PC-9 (cell line): ENCODE measurements around the gene DLG1. TPM values are rescaled to one million over a fixed set of nuclear protein-coding genes. Genes with fewer than 3 reads are reported as not detected.

ENCODE experiments used
- BruUV-seq: library from RNA; stranded (reverse); fragments of 400-500 nt; replicated peaks from 2 replicates; lab custom pipeline; 2021; lab: Mats Ljungman, UMichigan
- CTCF ChIA-PET: fragments of 300-600 bp; sonication (Branson Sonifier 250); formaldehyde crosslinking; loops from one replicate; lab custom pipeline; 2022; ENCODE audit warnings: antibody characterized with exemption; lab: Charles Lee
- POLR2A ChIA-PET: fragments of 300-600 bp; sonication (Branson Sonifier 250); formaldehyde crosslinking; loops from one replicate; lab custom pipeline; 2022; ENCODE audit warnings: antibody characterized with exemption; ENCODE audit not compliant: unreplicated experiment; lab: Charles Lee
- DNase-seq, 2 experiments: peaks; one replicate each; pipeline versions ENCODE4 v3.0.0 to v3.0.0-alpha.2; 2015 to 2022; ENCODE audit warnings: mixed read lengths in 1 of 2
- H2AFZ ChIP-seq: fragments of 200-600 bp; sonication (generic); 2 replicates; pipeline ENCODE4 v1.8.1; 2017; ENCODE audit warnings: antibody characterized with exemption
- H3F3A ChIP-seq: fragments of 200-600 bp; sonication (generic); 2 replicates; pipeline ENCODE4 v1.8.1; 2017; ENCODE audit warnings: antibody characterized with exemption, mild to moderate bottlenecking, low read depth; ENCODE audit not compliant: insufficient read depth
- H3K27ac ChIP-seq: fragments of 200-600 bp; sonication (generic); 2 replicates; pipeline ENCODE4 v1.6.1; 2016; ENCODE audit warnings: mixed run types
- H3K27me3 ChIP-seq: fragments of 200-600 bp; sonication (generic); 2 replicates; pipeline ENCODE4 v1.6.1; 2016; ENCODE audit warnings: low read depth, mixed run types; ENCODE audit not compliant: insufficient read depth
- H3K36me3 ChIP-seq: fragments of 200-600 bp; sonication (generic); 2 replicates; pipeline ENCODE4 v1.6.1; 2016; ENCODE audit warnings: low read depth, mixed run types
- H3K4me1 ChIP-seq: fragments of 200-600 bp; sonication (generic); replicated peaks from 2 replicates; pipeline ENCODE4 v1.6.1; 2016; ENCODE audit warnings: mixed run types; ENCODE audit not compliant: insufficient read depth
- H3K4me2 ChIP-seq: fragments of 200-600 bp; sonication (generic); 2 replicates; pipeline ENCODE4 v1.6.1; 2017; ENCODE audit warnings: mixed run types
- H3K4me3 ChIP-seq: fragments of 200-600 bp; sonication (generic); 2 replicates; pipeline ENCODE4 v1.6.1; 2016; ENCODE audit warnings: mixed run types
- H3K79me2 ChIP-seq: fragments of 200-600 bp; sonication (generic); 2 replicates; pipeline ENCODE4 v1.6.1; 2017; ENCODE audit warnings: low read depth, mixed run types
- H3K9me2 ChIP-seq: fragments of 200-600 bp; sonication (generic); 2 replicates; pipeline ENCODE4 v1.8.1; 2017; ENCODE audit warnings: mild to moderate bottlenecking; ENCODE audit not compliant: insufficient read depth
- H3K9me3 ChIP-seq: fragments of 200-600 bp; sonication (generic); 2 replicates; pipeline ENCODE4 v1.8.1; 2016; ENCODE audit warnings: low read depth; ENCODE audit not compliant: insufficient read depth
- H4K20me1 ChIP-seq: fragments of 200-600 bp; sonication (generic); 2 replicates; pipeline ENCODE4 v1.8.1; 2017; ENCODE audit not compliant: insufficient read depth
- CTCF ChIP-seq: fragments of 200-600 bp; sonication (generic); conservative IDR thresholded peaks from 2 replicates; pipeline ENCODE4 v1.6.1; 2017; ENCODE audit warnings: mixed run types, antibody characterized with exemption, mild to moderate bottlenecking, moderate library complexity
- EZH2 ChIP-seq: fragments of 200-600 bp; sonication (generic); IDR thresholded peaks from 2 replicates; pipeline ENCODE4 v1.8.0; 2017; ENCODE audit warnings: antibody characterized with exemption, low read depth
- intact Hi-C: fragments of 100-400 bp; cut with micrococcal nuclease; formaldehyde crosslinking; loops from one replicate; pipeline ENCODE4 v1.10.0; 2022; ENCODE audit not compliant: unreplicated experiment
- total RNA-seq: library from RNA; stranded (reverse); gene quantifications from 2 replicates; pipeline ENCODE4 v1.2.3, GENCODE V29; 2021

The DLG1 gene
- total RNA-seq, 1 experiment from 2014 or later: 201 TPM

GRCh38 chr3:197139586-197139985, 158.8 kb downstream of the DLG1 start:
- TF ChIP-seq CTCF (no peak), EZH2 (no peak)
- H4K20me1 ChIP-seq: peaks cover 20% of the 10 kb centered on the region
- H3K9me3 ChIP-seq: peaks cover 4% of the 10 kb centered on the region; the same call in 1 of the 2 replicates
- H2AFZ ChIP-seq: no peak overlapping the region
- DNase-seq: no peak
- H3K4me3 ChIP-seq: no peak overlapping the region
- peaks cover 10% of the 10 kb centered on the region for H3K79me2 ChIP-seq
- no peaks in the 10 kb centered on the region for H3K9me2 ChIP-seq
- no peaks in the 10 kb centered on the region for H3K27me3 ChIP-seq
- no TSS peak for BruUV-seq
- ChIA-PET POLR2A (interaction anchor here (0.6 kb wide), 1 partner anchor 1232 kb away, joined by 6 read pairs; no protein-coding TSS in a partner anchor), CTCF (no interaction called here)
- H3K27ac ChIP-seq: no peak overlapping the region
- no peaks in the 10 kb centered on the region for H3K4me1 ChIP-seq
- intact Hi-C loops: no loop called here
- no peak overlapping the region for H3K4me2 ChIP-seq
- H3F3A ChIP-seq: peaks cover 45% of the 10 kb centered on the region
- H3K36me3 ChIP-seq: peaks cover 67% of the 10 kb centered on the region

- Histone ChIP-seq H3K79me2 (peaks cover 4% of the 10 kb centered on the region), H3K4me2 (no peak overlapping the region), H3K9me2 (no peaks in the 10 kb centered on the region), H3K27ac (no peak overlapping the region), H3F3A (peaks cover 41% of the 10 kb centered on the region), H3K9me3 (peaks cover 4% of the 10 kb centered on the region; the same call in 1 of the 2 replicates), H3K27me3 (no peaks in the 10 kb centered on the region), H2AFZ (no peak overlapping the region), H3K4me3 (no peak overlapping the region), H4K20me1 (peaks cover 13% of the 10 kb centered on the region; the same call in 1 of the 2 replicates), H3K4me1 (no peaks in the 10 kb centered on the region), H3K36me3 (peaks cover 78% of the 10 kb centered on the region)
- intact Hi-C loops: no loop called here
- ChIA-PET POLR2A (no interaction called here), CTCF (no interaction called here)
- no TSS peak for BruUV-seq
- TF ChIP-seq EZH2 (no peak), CTCF (no peak)
- DNase-seq: no peak
Measured at GRCh38 chr3:197137751-197138150, 160.7 kb downstream of the DLG1 start.

- Histone ChIP-seq H3K79me2 (no peaks in the 10 kb centered on the region), H3K4me3 (no peak overlapping the region), H3F3A (peaks cover 37% of the 10 kb centered on the region), H3K4me1 (no peaks in the 10 kb centered on the region), H3K36me3 (peaks cover 69% of the 10 kb centered on the region), H2AFZ (no peak overlapping the region), H3K9me3 (peaks cover 4% of the 10 kb centered on the region; the same call in 1 of the 2 replicates), H4K20me1 (peaks cover 12% of the 10 kb centered on the region; the same call in 1 of the 2 replicates), H3K4me2 (no peak overlapping the region), H3K27me3 (no peaks in the 10 kb centered on the region), H3K9me2 (no peaks in the 10 kb centered on the region), H3K27ac (no peak overlapping the region)
- no TSS peak for BruUV-seq
- CTCF ChIA-PET: no interaction called here
- POLR2A ChIA-PET: no interaction called here
- DNase-seq: peak in 1 of 2 experiments; percentile 21
- intact Hi-C loops: no loop called here
- no peak for TF ChIP-seq CTCF
- TF ChIP-seq EZH2: no peak
Measured at GRCh38 chr3:197136744-197137143, 161.7 kb downstream of the DLG1 start.
